ENCODE results near the gene ZNRF1.

DNA sequence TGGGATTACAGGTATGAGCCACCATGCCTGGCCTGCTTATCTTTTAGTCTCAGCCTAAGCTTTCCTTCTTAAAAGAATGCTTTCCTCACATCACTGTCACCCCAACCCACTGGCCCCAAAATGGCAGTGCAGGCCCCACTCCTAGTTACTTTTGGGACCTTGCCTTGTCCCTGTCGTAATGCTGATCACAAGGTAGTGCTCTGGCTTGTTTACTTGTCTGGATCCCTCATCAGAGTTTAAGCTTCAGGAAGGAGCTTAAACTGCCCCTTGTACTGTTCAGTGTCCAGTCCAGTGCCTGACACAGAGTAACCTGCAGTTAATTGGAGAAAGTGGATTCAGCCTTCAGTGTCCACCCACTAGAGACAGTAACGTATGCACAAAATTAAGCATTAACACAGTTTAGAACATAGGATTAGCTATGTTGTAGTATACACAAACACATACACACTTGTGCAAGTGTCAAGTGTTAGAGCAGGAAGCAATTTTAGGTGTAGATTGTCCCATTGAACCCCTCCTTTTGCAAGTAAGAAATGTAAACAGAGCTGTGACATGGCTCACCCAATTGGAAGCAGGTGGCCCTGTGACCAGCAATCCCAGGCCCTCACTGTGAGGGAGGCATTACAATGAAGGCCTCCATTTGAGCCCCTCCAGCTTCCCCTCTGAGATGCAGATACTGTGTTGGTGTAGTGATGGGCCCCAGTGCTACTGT, 73.6 kb downstream of the ZNRF1 start:
- TF ChIP-seq, protein P1, sequence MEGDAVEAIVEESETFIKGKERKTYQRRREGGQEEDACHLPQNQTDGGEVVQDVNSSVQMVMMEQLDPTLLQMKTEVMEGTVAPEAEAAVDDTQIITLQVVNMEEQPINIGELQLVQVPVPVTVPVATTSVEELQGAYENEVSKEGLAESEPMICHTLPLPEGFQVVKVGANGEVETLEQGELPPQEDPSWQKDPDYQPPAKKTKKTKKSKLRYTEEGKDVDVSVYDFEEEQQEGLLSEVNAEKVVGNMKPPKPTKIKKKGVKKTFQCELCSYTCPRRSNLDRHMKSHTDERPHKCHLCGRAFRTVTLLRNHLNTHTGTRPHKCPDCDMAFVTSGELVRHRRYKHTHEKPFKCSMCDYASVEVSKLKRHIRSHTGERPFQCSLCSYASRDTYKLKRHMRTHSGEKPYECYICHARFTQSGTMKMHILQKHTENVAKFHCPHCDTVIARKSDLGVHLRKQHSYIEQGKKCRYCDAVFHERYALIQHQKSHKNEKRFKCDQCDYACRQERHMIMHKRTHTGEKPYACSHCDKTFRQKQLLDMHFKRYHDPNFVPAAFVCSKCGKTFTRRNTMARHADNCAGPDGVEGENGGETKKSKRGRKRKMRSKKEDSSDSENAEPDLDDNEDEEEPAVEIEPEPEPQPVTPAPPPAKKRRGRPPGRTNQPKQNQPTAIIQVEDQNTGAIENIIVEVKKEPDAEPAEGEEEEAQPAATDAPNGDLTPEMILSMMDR (IDR thresholded peaks at IDR 0.05) = no peak
- no peak for TF ChIP-seq EZH2 (IDR thresholded peaks at IDR 0.05; ENCODE audit: borderline replicate concordance, insufficient read depth, low read depth, low read length, poor library complexity, severe bottlenecking)

Data from B cell (primary cell).